HG02571 (cell line): ENCODE data around the gene LTF.

ENCODE experiments used
- ATAC-seq: cut with Tn5 transposase; IDR thresholded peaks from one replicate; pipeline ENCODE4 v1.9.1; 2021; ENCODE audit warnings: mild to moderate bottlenecking, moderate library complexity; ENCODE audit not compliant: unreplicated experiment

The LTF gene

DNA sequence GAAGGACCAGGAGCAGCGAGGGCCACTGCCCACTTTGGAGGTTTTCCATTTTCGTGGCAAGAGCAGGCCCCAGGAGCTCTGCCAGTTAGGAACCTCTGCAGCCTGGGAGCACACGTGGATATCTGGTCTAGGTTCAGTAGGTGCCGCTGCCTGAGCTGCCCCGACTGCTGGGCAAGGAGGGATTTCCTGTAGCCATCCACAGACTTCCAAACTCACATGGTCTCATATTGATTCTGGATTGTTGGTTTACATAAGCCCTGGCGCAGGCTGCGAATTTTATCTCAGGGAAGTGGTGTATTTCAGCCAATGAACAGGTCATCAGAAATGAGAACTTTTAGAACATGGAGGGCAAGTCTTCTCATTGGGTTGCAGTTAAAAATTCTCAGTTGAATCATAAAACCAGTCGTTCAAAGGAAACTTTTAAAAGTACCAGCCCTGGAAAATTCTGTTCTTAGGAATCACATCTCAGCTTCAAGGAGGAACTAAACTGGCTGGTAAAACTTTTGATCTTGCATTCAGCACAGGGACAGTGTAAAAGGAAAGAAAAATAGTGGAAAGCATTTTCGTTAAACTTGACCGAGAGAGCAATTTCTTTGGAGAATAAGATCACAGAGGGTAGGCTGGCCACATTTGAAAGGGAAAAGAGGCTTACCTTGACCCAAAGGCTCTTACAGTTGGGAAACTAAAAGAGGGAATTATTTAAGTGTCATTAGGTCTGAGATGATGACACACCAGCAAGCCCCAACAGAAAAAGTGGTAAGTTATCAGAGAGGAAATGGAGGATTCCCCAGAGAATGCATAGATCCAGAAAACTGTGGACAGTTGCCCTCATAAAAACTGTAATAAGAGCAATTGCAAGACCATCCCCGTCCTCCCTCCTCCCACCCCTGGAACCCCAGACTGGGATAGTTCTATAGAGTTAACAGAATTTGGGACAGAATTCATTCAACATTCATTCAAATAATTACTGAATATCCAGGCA is 26.7 kb upstream of the LTF start:
- ATAC-seq, result no peak

DNA sequence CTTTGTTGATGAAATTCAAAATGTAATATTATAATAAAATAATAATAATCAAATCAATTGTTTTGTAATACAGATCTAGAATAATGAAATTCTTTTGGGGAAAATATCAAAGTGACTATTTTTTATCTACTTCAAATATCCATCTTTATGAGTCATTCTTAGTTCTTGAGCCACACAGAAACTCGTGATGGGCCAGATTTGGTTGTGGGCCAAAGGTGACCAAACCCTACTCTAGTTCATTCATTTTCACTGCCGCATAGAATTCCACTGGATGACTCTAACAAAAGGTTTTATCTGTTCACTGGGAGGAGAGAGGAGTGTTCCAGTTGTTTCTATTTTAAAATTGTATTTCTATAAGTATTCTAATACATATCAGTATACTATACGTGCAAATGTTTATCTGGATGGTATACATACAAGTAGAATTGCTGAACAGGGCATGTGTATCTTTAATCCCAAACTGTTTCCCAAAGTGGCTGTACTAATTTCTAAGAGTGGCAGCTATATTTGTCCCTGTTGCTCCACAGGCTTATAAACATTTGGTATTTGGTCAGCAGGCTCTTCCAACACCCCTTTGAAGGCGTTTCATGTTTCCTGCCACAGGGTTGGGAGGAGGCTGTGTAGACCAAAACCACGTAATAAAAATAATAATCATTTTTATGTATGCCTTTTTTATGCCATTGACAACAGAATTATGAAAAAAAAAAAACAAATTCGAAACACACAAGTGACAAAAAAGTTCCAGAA is 25.8 kb upstream of the LTF start:
- ATAC-seq, result no peak

DNA sequence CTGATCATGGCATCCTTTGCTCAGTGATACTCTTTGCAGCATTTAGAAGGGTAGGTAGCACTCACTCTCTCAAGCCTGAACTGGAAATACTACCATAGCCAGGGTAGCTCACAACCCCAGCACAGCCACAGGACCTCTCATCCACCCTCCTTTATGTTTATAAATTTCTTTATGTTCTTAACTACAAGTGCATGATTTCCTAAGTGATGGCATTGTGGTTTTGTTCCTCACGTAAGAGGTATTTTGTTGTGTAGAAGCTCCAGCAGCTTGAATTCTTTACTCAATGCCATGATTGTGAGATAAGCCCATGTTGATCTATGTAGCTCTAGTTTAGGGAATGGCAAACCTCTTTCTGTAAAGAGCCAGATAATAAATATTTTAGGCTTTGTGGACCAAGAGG is 25.2 kb upstream of the LTF start:
- ATAC-seq, result no peak

DNA sequence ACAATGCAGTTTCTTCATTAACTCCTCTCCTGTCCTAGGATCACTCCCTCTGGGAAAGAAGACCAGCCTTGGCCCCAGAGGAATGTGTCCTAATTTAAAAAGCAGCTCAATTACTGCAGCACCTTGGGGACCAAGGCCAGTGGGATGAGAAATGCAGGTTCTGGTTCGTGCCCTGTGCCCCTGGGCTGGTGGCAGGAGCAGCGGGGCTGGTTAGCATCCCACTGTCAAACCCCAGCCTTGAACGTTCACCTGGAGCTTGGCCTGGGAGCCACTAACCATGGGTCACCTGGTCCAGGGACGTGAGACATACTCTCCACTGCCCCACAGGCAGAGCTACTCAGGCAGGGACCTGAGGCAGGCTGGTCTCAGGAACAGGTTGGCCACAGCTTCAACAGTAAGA is 24.7 kb upstream of the LTF start:
- ATAC-seq, result no peak

DNA sequence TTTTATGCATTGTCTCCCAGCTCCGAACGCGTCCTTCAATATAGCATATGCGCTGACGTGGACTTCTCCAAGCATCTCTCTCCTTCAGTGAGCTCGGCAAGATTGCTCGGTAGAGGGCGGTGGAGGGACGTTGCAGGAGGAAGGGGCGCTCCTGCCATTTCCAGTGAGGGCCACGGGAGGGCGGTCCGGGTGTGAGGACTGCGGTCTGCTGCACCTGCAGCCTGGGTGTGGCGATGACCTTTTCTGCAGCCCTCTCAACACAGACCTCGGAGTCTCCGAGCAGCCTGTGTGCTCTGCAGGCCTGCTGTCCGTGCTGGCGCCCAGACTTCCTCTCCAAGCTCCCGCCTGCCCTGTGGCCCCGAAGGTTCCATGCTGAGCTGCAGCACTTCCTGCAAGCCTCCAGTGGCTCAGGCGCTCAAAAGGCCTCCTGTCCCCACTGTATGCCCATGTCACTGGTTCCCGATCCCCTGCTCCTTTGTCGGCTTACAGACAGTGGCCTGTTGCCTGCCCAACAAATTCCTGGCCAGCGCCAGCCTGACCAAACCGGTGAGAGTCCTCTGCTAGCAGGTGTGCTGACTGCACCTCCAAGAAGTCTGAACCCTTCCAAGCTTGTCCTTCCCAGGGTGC is 24.1 kb upstream of the LTF start:
- ATAC-seq, result peak; percentile 93

DNA sequence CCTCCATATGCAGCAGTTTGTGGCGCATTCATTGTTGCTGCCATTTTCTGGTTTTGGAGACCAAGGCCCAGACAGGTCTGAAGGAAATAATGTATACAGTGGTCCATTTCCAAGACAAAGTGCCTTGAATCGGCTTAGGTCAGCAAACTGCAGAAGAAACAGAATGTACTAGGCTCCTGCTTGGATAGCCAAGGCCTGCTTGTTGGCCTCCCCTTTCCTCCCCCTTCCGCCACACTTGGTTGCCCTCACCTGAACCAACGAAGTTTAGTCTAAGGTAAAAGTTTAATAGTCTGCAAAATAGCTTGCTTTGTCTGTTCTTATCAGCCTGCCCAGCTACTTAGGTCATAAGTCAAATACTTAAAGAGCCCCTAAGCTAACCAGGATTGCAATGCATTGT is 21.1 kb upstream of the LTF start:
- no peak for ATAC-seq

DNA sequence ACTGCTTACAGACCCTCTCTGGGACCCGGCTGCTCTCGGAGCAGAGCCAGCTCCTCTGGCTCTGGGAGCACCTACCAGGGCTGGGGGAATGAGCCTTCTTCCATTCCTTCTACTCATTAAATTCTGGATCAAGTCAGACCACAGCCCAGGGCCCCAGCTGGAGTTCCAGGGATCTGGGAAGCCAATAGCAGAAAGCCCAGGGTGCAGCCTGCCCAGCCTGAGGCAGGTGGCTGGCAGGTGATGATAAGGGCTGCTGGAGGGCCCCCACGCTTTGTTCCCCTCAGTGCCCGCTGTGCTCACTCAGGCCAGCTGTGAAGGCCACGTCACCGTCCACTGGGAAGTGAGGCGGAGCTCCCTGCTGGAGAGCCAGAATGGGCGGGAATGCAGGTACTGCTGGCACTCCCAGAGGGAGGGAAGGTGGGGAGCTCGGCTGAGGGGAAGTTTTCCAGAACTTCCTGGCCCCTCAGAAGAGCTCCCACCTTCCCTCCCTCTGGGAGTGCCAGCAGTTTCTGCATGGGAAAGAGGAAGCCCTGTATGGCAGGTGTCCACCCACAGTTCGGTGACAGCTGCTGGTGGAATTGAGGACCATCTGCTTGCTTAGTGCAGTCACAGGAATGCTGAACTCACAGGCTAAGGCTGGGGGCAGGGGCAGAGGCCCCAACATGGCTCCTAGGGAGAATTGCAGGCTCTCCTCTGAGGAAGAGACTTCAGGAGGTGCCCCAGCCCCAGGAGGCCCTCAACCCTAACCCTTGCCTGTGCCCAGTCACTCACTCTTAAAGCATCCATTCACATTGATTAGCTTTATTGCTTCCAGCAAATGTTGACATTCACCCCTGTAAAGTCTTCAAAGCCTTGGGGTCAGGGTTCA is 20.4 kb upstream of the LTF start:
- no peak for ATAC-seq

DNA sequence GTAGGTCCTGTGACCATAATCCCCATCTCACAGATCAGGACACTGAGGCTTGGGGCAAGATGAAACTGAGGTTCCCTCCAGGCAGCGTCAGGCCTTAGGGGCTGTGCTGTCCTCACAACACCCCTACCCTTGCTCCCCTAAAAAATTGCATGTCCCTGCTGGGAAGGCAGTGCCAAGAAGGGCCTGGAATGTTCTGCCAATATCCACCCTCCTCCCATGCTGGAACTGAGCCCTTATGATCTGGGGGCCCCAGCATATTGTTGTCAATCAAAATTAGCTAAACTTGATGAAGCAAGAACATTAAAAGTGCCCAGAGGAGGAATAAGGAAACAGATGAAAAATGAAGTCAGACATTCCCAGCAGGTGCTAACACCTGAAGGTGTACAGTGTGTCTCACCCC is 19.7 kb upstream of the LTF start:
- ATAC-seq, result no peak

DNA sequence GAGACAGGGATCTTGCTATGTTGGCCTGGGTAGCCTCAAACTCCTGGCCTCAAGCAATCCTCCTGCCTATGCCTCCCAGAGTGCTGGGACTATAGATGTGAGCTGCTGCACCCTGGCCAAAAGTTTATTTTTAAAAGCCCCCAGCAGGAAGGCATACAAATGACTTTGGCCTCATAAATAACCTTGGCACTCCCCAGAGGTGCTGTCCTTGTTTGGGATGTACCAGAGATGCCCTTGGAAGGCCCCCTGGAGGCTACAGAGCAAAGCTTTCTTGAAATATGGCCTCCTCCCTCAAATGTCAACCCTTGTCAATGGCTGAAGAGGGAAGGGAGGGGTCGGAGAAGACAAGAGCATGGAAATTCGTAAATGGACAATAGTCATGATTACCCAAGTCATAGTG is 19.1 kb upstream of the LTF start:
- ATAC-seq, result no peak

DNA sequence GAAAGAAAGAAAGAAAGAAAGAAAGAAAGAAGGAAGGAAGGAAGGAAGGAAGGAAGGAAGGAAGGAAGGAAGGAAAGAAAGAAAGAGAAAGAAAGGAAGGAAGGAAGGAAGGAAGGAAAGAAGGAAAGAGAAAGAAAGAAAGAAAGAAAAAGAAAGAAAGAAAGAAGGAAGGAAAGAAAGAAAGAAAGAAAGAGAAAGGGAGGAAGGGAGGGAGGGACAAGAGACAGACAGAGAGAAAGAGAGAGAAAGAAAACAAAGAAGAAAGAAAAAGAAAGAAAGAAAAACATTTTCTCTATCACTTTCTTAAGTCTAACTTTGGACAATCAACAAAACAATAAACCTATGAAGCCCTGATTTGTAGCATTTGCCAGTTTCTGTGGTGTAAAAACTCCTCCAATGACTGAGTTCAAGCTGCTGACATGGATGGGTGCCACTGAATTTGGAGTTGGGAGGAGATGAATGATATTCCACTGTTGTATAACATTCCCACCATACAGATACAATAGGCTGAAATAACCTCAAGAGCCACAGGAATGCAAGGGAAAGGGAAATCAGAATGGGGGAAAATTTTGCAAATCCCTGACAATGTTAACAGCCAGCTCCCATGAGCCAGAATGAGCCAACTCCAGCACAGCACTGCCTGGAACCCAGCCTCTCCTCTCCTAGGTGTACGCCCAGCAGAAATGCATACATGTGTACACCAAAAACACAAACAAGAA is 18.1 kb upstream of the LTF start:
- no peak for ATAC-seq

DNA sequence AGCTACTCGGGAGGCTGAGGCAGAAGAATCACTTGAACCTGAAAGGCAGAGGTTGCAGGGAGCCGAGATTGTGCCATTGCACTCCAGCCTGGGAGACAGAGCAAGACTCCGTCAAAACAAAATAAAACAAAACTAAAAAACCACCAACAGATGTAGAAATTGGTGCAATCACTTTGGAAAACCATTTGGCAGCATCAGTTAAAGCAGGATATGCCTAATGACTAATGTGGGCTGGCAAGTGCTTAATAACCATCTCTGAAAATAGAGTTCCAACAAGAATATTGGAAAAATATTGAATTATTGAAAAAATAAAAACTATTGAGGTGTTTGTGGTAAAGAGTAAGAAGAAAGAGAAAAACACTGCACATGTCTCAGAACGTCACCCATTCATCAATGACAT is 16.9 kb upstream of the LTF start:
- ATAC-seq, result no peak

DNA sequence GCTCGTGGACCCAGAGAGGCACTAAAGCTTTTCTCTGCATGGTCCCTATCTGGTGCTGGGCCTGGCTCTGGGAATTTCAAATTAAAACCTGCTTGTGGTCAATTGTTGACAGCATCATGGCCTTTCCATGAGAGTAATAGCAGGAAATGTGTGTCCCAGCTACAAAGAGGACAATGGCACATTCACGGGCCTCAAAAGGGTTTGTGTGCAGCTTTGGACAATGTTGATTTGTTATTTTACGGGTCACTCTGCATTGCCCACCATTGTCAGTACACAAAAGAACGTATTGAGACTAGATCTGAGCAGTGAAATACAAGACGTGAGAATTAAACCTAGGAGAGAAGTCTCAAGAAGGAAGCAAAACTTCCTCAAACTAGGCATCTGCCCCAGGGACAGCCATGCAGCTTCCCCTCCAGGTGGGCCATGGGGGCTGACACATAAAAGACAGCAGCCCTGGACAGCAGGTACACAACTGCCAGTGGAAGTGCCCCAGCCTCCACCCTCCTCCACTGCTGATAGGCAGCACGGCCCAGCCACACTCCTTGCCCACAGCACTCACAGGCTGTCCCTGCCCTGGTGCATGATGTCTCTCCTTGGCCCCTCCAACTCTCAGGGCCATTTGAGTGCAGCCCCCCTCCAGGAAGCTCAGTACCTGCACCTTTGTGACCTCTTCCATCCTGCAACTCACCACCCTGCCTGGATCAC is 15.9 kb upstream of the LTF start:
- no peak for ATAC-seq

DNA sequence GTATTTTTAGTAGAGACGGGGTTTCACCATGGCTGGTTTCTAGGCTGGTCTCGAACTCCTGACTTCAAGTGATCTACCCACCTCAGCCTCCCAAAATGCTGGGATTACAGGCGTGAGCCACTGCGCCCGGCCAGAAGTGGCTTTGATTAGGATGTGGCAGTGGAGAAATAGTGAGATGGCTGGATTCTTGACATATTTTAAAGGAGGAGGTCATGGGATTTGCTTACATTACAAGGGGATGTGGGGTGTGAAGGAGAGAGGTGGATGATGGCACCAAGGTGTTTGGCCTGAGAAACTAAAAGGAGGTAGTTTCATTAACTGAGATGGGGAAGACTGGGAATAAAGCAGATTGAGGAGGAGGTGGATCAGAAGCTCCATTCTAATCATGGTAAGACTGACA is 15.0 kb upstream of the LTF start:
- ATAC-seq, result no peak

DNA sequence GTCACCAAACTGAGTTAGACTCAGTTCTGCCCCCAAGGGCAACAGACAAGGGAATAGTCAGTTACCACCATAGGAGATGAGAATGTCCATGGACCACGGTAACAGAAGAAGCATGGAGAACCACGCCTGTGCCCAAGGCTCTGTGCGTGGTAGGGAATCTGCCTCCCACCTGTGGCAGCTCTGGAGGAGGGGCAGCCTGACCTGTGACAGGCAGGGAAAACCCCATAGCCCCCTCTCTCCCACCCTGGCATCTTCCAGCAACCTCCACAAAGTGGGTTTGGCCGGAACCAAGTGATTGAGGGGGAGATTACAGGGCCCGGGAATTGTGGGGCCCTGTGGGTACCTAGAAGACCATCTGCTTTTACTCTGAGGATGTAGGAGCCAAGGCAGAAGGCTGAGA is 14.3 kb upstream of the LTF start:
- ATAC-seq, result no peak

DNA sequence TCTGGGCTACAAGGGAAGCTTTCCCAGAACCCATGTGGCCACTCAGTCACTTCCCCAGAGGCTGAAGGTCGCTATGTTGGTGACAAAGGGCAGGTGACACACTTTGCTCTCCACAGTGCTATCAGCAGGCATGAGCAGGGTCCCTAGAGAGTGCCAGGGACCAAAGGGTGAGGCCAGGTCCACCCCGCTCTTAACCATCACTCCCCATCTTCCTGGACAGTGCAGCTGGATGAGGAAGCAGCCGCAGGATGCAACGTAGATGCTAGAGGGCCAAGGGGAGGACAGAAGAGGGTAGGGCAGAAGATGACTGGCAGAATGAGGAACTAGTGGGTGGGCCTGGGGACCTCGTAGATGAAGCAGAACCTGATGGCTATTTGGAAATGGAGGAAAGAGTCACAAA is 13.6 kb upstream of the LTF start:
- ATAC-seq, result no peak

DNA sequence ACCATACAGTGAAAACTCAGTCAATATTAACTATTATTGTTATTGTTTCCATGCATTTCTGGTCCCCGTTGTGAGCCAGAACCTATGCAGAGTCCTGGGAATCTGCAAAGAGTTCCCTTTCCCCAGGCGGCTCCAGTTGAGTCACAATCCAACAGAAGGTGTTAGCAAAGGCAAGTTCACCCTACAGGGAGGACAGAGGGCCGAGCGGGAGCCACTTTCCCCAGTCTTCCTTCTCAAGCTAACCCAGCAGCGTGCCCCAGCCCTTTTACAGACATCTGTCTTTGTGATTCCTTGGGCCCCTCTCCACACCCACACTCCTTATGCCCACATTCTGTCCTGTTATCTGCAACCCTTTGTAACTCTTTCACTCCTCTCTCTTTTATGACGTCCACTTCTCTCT is 13.1 kb upstream of the LTF start:
- ATAC-seq, result no peak

DNA sequence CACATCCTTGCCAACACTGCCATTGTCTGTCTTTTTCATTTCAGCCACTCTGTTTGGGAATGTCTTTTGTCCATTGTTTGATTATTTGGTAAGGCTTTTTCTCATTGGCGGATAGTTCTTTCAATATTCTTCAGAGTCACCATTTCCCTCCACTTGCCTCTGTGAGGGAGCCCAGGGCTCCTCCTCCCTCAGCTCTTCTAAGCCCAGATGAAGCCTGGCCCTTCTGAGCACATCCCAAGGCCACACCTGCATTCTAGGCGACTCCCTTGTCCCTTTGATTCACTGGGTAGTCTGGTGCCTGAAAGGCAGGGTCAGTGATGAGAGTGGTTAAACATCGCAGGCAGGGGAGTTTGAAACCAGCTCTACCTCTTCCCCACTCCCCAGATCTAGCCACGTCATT is 12.4 kb upstream of the LTF start:
- ATAC-seq, result no peak

DNA sequence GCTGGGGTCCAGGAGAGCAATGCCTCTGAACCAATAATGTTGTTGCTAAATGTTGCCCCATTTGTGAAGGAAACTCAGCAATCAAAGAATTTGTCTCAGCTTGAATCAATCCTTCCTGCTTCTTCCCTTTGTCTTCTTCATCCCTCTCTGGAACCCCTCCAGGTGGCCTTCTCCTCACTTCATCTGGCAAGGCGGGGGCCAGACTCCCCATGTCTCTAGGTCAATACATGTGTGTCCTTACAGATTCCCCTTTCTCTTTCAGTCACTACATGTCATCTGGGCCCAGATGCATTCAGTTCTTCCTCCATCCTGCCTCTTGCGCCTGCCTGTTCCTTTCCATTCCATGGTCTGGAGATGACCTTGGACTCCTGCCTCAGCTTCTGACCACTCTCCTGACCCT is 8.0 kb upstream of the LTF start:
- ATAC-seq, result no peak

DNA sequence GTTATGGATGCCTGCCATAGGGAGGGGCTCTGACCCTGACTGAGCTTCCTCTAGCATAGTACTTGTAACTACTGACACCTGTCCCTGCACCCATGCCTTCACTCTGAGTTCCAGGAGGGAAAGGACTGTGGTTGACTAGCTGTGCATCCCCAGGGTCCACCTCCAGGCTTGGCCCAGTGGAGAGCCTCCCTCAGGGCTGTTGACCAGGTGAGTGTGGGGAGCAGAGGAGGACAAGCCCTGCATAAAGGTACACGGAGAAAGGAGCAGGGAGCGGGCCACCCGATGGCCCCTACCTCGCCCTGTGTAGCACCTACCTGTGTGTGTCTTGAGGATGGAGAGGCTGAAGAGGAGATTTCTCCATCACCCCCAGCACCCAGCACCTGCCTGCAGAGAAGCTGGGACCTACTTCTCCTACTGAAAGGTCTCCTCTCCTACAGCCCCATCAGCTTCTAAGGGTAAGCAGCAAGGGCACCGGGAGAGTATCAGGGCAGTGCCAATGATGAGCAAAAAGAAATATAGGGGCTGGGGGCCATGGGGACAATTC is 6.7 kb upstream of the LTF start:
- no peak for ATAC-seq
